Smooth muscle cell (in vitro differentiated cells): ENCODE results near the gene CENPP. TPM values are rescaled to one million over a fixed set of nuclear protein-coding genes. Genes with fewer than 3 reads are reported as not detected.
A peak's percentile ranks its signal among the peaks of the same experiment; 100 is the strongest.

Experiments used
- DNase-seq: peaks from one replicate; lab custom pipeline; 2025; ENCODE audit not compliant: unreplicated experiment; lab: John Stamatoyannopoulos, UW
- H2AFZ ChIP-seq: fragments of 200-600 bp; sonication (generic); 2 replicates; pipeline ENCODE4 v1.6.0; 2016; ENCODE audit warnings: antibody characterized with exemption, low read depth, mild to moderate bottlenecking
- H3F3A ChIP-seq: fragments of 200-600 bp; sonication (generic); 2 replicates; pipeline ENCODE4 v1.6.0; 2017; ENCODE audit warnings: antibody characterized with exemption, low read depth
- H3K27ac ChIP-seq: fragments of 200-600 bp; sonication (generic); 2 replicates; pipeline ENCODE4 v1.5.1; 2016; ENCODE audit warnings: low read depth, mild to moderate bottlenecking
- H3K27me3 ChIP-seq: fragments of 200-600 bp; sonication (generic); 2 replicates; pipeline ENCODE4 v1.6.1; 2016; ENCODE audit warnings: low read depth, mild to moderate bottlenecking
- H3K36me3 ChIP-seq: fragments of 200-600 bp; sonication (generic); 2 replicates; pipeline ENCODE4 v1.5.1; 2016; ENCODE audit warnings: low read depth
- H3K4me1 ChIP-seq: fragments of 200-600 bp; sonication (generic); 2 replicates; pipeline ENCODE4 v1.5.1; 2016; ENCODE audit warnings: low read depth
- H3K4me2 ChIP-seq: fragments of 200-600 bp; sonication (generic); 2 replicates; pipeline ENCODE4 v1.6.0; 2016; ENCODE audit warnings: mild to moderate bottlenecking
- H3K4me3 ChIP-seq: fragments of 200-600 bp; sonication (generic); 2 replicates; pipeline ENCODE4 v1.5.1; 2016; ENCODE audit warnings: mild to moderate bottlenecking
- H3K79me2 ChIP-seq: fragments of 200-600 bp; sonication (generic); 2 replicates; pipeline ENCODE4 v1.6.0; 2016; ENCODE audit warnings: low read depth, mild to moderate bottlenecking
- H3K9ac ChIP-seq: fragments of 200-600 bp; sonication (generic); 2 replicates; pipeline ENCODE4 v1.6.0; 2016; ENCODE audit warnings: low read depth
- H3K9me3 ChIP-seq: fragments of 200-600 bp; sonication (generic); replicated peaks from 2 replicates; pipeline ENCODE4 v1.5.1; 2016; ENCODE audit warnings: low read depth
- H4K20me1 ChIP-seq: fragments of 200-600 bp; sonication (generic); 2 replicates; pipeline ENCODE4 v1.6.0; 2016; ENCODE audit warnings: low read depth
- WGBS: methylation state at CpG from one replicate; pipeline ENCODE4 v1.1.7; 2016; ENCODE audit warnings: low lambda C conversion rate; 5-methylcytosine and 5-hydroxymethylcytosine counted together
- polyA plus RNA-seq: library from polyadenylated mRNA; unstranded; fragments of >200 nt; fragmentation: Nextera tagmentation; extraction: Ambion mirVana; gene quantifications from 2 replicates; pipeline ENCODE4 v1.2.1, GENCODE V29; 2016
- total RNA-seq: library from RNA; depleted of rRNA; stranded (reverse); fragments of >200 nt; gene quantifications from 2 replicates; pipeline ENCODE4 v1.2.3, GENCODE V29; 2014
- TF ChIP-seq, protein P1 (sequence below): fragments of 200-600 bp; sonication (generic); IDR thresholded peaks from 2 replicates; pipeline ENCODE4 v1.5.1; 2017; ENCODE audit warnings: borderline replicate concordance, mild to moderate bottlenecking, antibody characterized with exemption; ENCODE audit not compliant: insufficient read depth, poor library complexity, severe bottlenecking

The CENPP gene
- total and polyA plus RNA-seq, 2 experiments from 2014 or later, result 4.2 to 17.5 TPM

DNA sequence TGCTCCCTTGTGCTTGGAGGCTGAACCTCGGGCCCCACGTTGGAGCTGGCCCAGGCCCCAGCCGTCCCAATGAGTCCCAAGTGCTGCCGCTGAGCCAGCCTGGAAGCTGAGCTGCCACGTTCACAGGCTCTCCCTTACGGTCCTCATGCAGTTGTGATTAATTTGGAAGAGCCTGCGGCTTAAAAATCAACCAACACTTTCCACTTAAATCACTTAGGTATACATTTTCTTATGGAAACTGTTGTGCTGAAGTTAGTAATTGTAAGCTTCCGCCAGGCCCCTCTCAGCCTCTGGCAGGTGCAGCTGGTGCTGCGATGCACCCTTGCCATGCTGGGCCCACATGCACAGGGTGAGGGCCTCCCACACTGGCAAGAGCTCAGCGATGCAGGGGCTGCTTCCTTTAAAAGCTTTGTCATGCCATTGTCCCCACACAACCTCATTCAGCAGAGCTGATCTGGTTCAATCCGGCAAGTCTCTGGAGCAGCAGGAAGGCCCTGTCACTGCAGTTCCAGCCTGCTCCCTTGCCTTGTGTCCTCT is 283.2 kb downstream of the CENPP start:
- Histone ChIP-seq H3K27me3 (no peaks in the 10 kb centered on the region), H3K9me3 (no peaks in the 10 kb centered on the region), H2AFZ (no peak overlapping the region), H3K4me1 (peaks cover 12% of the 10 kb centered on the region), H3K27ac (peak overlapping the region; percentile 83), H3K9ac (no peak overlapping the region), H3F3A (peaks cover 6% of the 10 kb centered on the region), H3K4me3 (no peak overlapping the region), H3K4me2 (no peak overlapping the region), H4K20me1 (no peaks in the 10 kb centered on the region), H3K79me2 (peaks cover 4% of the 10 kb centered on the region), H3K36me3 (peaks cover 4% of the 10 kb centered on the region)
- 78% methylated on average over 11 of the region's 11 CpGs for WGBS
- no peak for DNase-seq
- TF ChIP-seq, protein P1, sequence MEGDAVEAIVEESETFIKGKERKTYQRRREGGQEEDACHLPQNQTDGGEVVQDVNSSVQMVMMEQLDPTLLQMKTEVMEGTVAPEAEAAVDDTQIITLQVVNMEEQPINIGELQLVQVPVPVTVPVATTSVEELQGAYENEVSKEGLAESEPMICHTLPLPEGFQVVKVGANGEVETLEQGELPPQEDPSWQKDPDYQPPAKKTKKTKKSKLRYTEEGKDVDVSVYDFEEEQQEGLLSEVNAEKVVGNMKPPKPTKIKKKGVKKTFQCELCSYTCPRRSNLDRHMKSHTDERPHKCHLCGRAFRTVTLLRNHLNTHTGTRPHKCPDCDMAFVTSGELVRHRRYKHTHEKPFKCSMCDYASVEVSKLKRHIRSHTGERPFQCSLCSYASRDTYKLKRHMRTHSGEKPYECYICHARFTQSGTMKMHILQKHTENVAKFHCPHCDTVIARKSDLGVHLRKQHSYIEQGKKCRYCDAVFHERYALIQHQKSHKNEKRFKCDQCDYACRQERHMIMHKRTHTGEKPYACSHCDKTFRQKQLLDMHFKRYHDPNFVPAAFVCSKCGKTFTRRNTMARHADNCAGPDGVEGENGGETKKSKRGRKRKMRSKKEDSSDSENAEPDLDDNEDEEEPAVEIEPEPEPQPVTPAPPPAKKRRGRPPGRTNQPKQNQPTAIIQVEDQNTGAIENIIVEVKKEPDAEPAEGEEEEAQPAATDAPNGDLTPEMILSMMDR, result no peak

DNA sequence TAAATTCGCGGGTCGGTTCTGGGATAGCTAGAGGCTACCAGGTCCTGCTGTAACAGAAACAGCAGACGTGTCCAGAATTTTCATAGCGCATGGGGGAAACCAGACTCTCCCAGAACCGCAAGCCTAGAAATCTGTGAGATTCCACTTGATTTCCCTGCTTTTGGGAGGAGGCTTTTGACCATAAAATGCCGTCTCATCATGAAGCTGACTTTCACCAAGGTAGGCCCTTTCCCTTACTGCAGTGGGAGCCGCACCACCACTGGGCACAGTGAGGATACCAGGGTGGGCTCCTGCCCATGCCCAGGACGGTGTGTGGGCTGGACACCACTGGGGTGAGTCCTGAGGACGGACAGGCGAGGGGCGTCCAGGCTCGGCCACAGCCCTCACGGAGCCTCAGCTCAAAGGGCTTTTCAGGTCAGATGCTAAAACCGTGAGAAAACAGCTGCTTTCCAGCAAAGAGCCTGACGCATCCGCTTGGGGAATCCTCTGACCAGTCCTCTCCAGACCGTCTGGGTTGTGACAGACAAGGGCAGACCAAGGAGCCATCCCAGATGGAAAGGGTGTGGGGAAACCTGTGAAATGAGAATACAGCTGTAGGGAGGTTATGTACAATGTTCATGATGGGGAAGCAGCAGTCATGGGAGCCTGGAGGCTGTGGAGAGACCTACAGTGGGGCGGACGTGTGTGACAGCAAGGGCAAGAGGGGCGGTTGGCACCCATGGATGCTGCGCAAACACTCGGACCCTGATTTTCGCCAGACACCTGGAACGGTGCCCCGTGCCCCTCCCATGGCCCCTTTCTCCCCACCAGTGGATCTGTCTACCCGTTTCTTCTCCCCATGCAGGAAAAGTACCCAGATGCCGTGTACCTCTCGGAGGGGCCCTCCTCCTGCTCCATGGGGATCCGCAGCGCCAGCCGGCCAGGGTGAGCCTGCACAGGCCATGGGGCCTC is 285.0 kb downstream of the CENPP start:
- H2AFZ ChIP-seq, result no peak overlapping the region
- no peak overlapping the region for H3K4me2 ChIP-seq
- H3K4me3 ChIP-seq, result no peak overlapping the region
- H3K9ac ChIP-seq, result no peak overlapping the region
- WGBS, result 87% methylated on average over 32 of the region's 32 CpGs
- peaks cover 12% of the 10 kb centered on the region for H3K4me1 ChIP-seq
- no peaks in the 10 kb centered on the region for H4K20me1 ChIP-seq
- no peaks in the 10 kb centered on the region for H3K27me3 ChIP-seq
- no peak for DNase-seq
- peaks cover 6% of the 10 kb centered on the region for H3F3A ChIP-seq
- TF ChIP-seq, protein P1, result no peak
- peak overlapping the region; percentile 83 for H3K27ac ChIP-seq
- H3K79me2 ChIP-seq, result peaks cover 4% of the 10 kb centered on the region
- no peaks in the 10 kb centered on the region for H3K36me3 ChIP-seq
- H3K9me3 ChIP-seq, result no peaks in the 10 kb centered on the region

DNA sequence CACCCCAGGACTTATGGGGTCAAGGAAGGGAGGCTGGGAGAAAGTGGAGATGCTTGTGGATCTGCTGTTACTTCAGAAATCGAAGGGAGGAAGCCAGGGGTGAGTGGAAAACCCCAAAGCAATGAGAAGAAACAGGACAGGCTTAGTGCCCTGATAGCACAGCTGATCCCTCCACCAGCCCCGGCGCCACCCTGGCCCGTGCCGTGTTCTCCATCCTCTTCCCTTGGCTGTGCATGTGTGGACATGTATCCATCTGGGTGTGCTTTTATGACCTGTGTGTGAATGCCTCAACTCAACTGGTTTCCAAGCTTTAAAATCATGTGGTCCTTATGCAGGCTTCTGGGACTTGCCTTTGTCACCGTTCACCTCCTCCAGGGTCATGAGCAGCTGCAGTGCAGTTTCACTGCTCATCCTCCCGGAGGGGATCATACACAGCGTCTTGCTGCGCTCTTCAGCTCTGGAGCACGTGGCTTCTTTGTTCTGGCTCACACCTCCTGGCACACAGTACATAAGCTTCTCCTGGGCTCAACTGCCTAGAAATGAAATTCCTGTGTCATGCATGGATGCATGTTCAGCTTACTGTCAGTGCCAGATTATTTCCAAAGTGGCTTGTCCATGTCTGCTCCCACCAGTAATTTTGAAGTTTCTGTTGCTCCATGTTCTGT is 286.0 kb downstream of the CENPP start:
- no peak overlapping the region for H3K4me3 ChIP-seq
- TF ChIP-seq, protein P1, result no peak
- no peaks in the 10 kb centered on the region for H3K9me3 ChIP-seq
- no peaks in the 10 kb centered on the region for H3K79me2 ChIP-seq
- H3F3A ChIP-seq, result peaks cover 6% of the 10 kb centered on the region
- no peak overlapping the region for H2AFZ ChIP-seq
- H3K4me2 ChIP-seq, result no peak overlapping the region
- WGBS, result 72% methylated on average over 10 of the region's 10 CpGs
- no peaks in the 10 kb centered on the region for H4K20me1 ChIP-seq
- no peaks in the 10 kb centered on the region for H3K36me3 ChIP-seq
- peak overlapping the region; percentile 83 for H3K27ac ChIP-seq
- peaks cover 12% of the 10 kb centered on the region for H3K4me1 ChIP-seq
- H3K27me3 ChIP-seq, result no peaks in the 10 kb centered on the region
- no peak overlapping the region for H3K9ac ChIP-seq
- no peak for DNase-seq
